ENCODE measurements around the gene FAM163B.

DNA sequence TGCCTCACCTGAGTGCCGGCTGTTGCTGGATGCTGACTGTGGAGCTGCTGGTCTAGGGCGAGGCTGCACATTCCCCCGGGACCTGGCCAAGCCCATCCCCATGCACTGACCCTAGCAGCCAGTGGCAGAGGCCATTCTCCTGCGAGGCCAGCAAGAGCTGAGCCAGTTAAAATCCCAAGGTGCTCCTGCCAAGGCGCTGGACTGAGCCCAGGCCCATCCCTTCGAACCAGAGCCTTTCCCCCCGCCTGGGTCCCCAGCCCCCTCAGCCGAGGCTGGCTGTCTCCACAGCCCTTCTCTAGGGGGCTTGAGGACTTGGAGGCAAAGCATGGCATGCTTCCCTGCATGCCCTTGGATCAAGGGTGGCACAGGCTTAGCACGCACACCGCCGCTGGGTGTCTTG lies 73.1 kb downstream of the FAM163B start:
- TF ChIP-seq FOS (IDR thresholded peaks at IDR 0.05; ENCODE audit: borderline replicate concordance, insufficient read depth, low read length) (no peak), GATA2 (IDR thresholded peaks at IDR 0.05; ENCODE audit: insufficient read depth, insufficient read length, low read depth, low read length) (no peak), CTCF (IDR thresholded peaks at IDR 0.05; ENCODE audit: extremely low read depth in 1 of 2, insufficient read depth in 1 of 2, low read depth in 1 of 2, low read length in 2 of 2) (no peak), POLR2AphosphoS5 (IDR thresholded peaks at IDR 0.05; ENCODE audit: insufficient read depth, low read depth, low read length) (no peak), POLR2A (IDR thresholded peaks at IDR 0.05; ENCODE audit: low read depth, low read length) (no peak), MAX (IDR thresholded peaks at IDR 0.05; ENCODE audit: insufficient read depth, insufficient read length) (no peak), EZH2 (IDR thresholded peaks at IDR 0.05; ENCODE audit: borderline replicate concordance, low read depth, low read length, severe bottlenecking) (no peak), JUN (IDR thresholded peaks at IDR 0.05; ENCODE audit: borderline replicate concordance, insufficient read depth, insufficient read length, low read depth) (no peak), MYC (IDR thresholded peaks at IDR 0.05; ENCODE audit: low read depth, low read length) (no peak)

All from endothelial cell of umbilical vein (primary cell).